Activated CD8-positive, alpha-beta T cell treated with anti-CD3 and anti-CD28 coated beads for 36 hours (primary cell): ENCODE measurements around the gene PPP2R3A. TPM values are rescaled to one million over a fixed set of nuclear protein-coding genes. Genes with fewer than 3 reads are reported as not detected.
"Not testable (repeated sequence)": the region's sequence is repeated elsewhere in the genome, so short reads cannot be mapped to it uniquely, and the experiment has no call there.

Experiments used
- ATAC-seq: fragments of 200-7000 bp; cut with Tn5 transposase; one replicate; pipeline ENCODE4 v1.10.0; 2021; ENCODE audit warnings: mild to moderate bottlenecking, moderate library complexity
- CTCF ChIA-PET: fragments of 350-600 bp; sonication (Branson Sonifier 250); formaldehyde crosslinking; loops from one replicate; lab custom pipeline; 2021; ENCODE audit warnings: antibody characterized with exemption; lab: Charles Lee
- POLR2A ChIA-PET: fragments of 350-600 bp; sonication (Branson Sonifier 250); formaldehyde crosslinking; loops from one replicate; lab custom pipeline; 2021; ENCODE audit warnings: antibody characterized with exemption; lab: Charles Lee
- DNase-seq: peaks from one replicate; pipeline ENCODE4 v3.0.0-alpha.2; 2020
- H3K27ac Mint-ChIP-seq: one replicate; pipeline ENCODE4 v1.8.0; 2021; ENCODE audit warnings: mild to moderate bottlenecking, mixed read lengths
- H3K27me3 Mint-ChIP-seq: one replicate; pipeline ENCODE4 v1.8.0; 2021; ENCODE audit warnings: mixed read lengths
- H3K36me3 Mint-ChIP-seq: one replicate; pipeline ENCODE4 v1.8.0; 2021; ENCODE audit warnings: low read depth, mixed read lengths
- H3K4me1 Mint-ChIP-seq: one replicate; pipeline ENCODE4 v1.8.0; 2021; ENCODE audit warnings: low read depth, mixed read lengths
- H3K4me3 Mint-ChIP-seq: one replicate; pipeline ENCODE4 v1.8.0; 2021; ENCODE audit warnings: mild to moderate bottlenecking, moderate library complexity, mixed read lengths
- H3K9me3 Mint-ChIP-seq: one replicate; pipeline ENCODE4 v1.8.0; 2021; ENCODE audit warnings: mixed read lengths
- CTCF ChIP-seq: fragments of 200-600 bp; IDR thresholded peaks from one replicate; pipeline ENCODE4 v1.8.0; 2022; ENCODE audit warnings: antibody characterized with exemption, mild to moderate bottlenecking
- intact Hi-C: fragments of 100-400 bp; cut with micrococcal nuclease; formaldehyde crosslinking; loops from one replicate; pipeline ENCODE4 v1.10.0; 2022
- total RNA-seq, 2 experiments: library from RNA; stranded (reverse); gene quantifications; one replicate each; pipeline ENCODE4 v1.2.3, GENCODE V29; 2021

Gene PPP2R3A
- total RNA-seq, 2 experiments from 2014 or later, result 0.16 to 0.51 TPM

- no peak for DNase-seq
- Mint-ChIP-seq H3K9me3 (peaks cover 3% of the 10 kb centered on the region), H3K27ac (no peak overlapping the region), H3K4me3 (no peak overlapping the region), H3K36me3 (peaks cover 5% of the 10 kb centered on the region), H3K4me1 (peaks cover 7% of the 10 kb centered on the region), H3K27me3 (no peaks in the 10 kb centered on the region)
- CTCF ChIA-PET, result no interaction called here
- no peak for ATAC-seq
- POLR2A ChIA-PET, result no interaction called here
- intact Hi-C loops, result no loop called here
- TF ChIP-seq CTCF, result no peak
Observed at GRCh38 chr3:136114421-136114820, 148.9 kb downstream of the PPP2R3A start.

- DNase-seq, H3K36me3 Mint-ChIP-seq, intact Hi-C loops, CTCF ChIA-PET, H3K27me3 Mint-ChIP-seq, H3K27ac Mint-ChIP-seq, ATAC-seq, H3K4me1 Mint-ChIP-seq, H3K9me3 Mint-ChIP-seq, POLR2A ChIA-PET, H3K4me3 Mint-ChIP-seq: not testable (repeated sequence)
Observed at GRCh38 chr3:136119332-136119731, 153.8 kb downstream of the PPP2R3A start.

GRCh38 chr3:136119783-136120182 is 154.3 kb downstream of the PPP2R3A start:
- H3K4me3 Mint-ChIP-seq, H3K4me1 Mint-ChIP-seq, POLR2A ChIA-PET, CTCF ChIA-PET, DNase-seq, ATAC-seq, intact Hi-C loops, H3K27ac Mint-ChIP-seq, H3K36me3 Mint-ChIP-seq, H3K27me3 Mint-ChIP-seq, H3K9me3 Mint-ChIP-seq: not testable (repeated sequence)

- Mint-ChIP-seq H3K4me1 (no peaks in the 10 kb centered on the region), H3K4me3 (no peak overlapping the region), H3K27me3 (no peaks in the 10 kb centered on the region), H3K36me3 (peaks cover 4% of the 10 kb centered on the region), H3K27ac (no peak overlapping the region), H3K9me3 (peaks cover 3% of the 10 kb centered on the region)
- TF ChIP-seq CTCF, result no peak
- DNase-seq, result no peak
- CTCF ChIA-PET, result no interaction called here
- ATAC-seq, result no peak
- intact Hi-C loops, result no loop called here
- POLR2A ChIA-PET, result no interaction called here
Observed at GRCh38 chr3:136120373-136121348, 155.1 kb downstream of the PPP2R3A start.

- H3K27me3 Mint-ChIP-seq, result no peaks in the 10 kb centered on the region
- H3K4me3 Mint-ChIP-seq, result no peak overlapping the region
- H3K4me1 Mint-ChIP-seq, result no peaks in the 10 kb centered on the region
- H3K36me3 Mint-ChIP-seq, result peaks cover 4% of the 10 kb centered on the region
- peak; percentile 39 for ATAC-seq
- no peak for DNase-seq
- ChIA-PET POLR2A (no interaction called here), CTCF (no interaction called here)
- intact Hi-C loops, result no loop called here
- peaks cover under 1% of the 10 kb centered on the region for H3K9me3 Mint-ChIP-seq
- no peak for TF ChIP-seq CTCF
- no peak overlapping the region for H3K27ac Mint-ChIP-seq
Observed at GRCh38 chr3:136122006-136122405, 156.5 kb downstream of the PPP2R3A start.

GRCh38 chr3:136131647-136132046 is 166.1 kb downstream of the PPP2R3A start:
- H3K27ac Mint-ChIP-seq, POLR2A ChIA-PET, H3K9me3 Mint-ChIP-seq, CTCF ChIA-PET, DNase-seq, H3K4me1 Mint-ChIP-seq, H3K4me3 Mint-ChIP-seq, H3K27me3 Mint-ChIP-seq, H3K36me3 Mint-ChIP-seq, ATAC-seq, intact Hi-C loops: not testable (repeated sequence)
